K562 (cell line): ENCODE measurements around the gene LCE7A. TPM values are rescaled to one million over a fixed set of nuclear protein-coding genes. Genes with fewer than 3 reads are reported as not detected.

Experiments
- ATAC-seq: fragments of 200-7000 bp; cut with Tn5 transposase; 3 replicates; pipeline ENCODE4 v1.9.1; 2020; ENCODE audit warnings: moderate library complexity
- BruUV-seq: library from RNA; stranded (reverse); fragments of 400-500 nt; replicated peaks from 2 replicates; lab custom pipeline; 2021; lab: Mats Ljungman, UMichigan
- CTCF ChIA-PET: fragments of 300-600 bp; formaldehyde crosslinking; extraction: SDS; loops from one replicate; lab custom pipeline; 2021; ENCODE audit warnings: low intra/inter-chr PET ratio; lab: Yijun Ruan, JAX
- POLR2A ChIA-PET: fragments of 300-600, 350-650 bp; sonication (Branson Sonifier 250); formaldehyde crosslinking; extraction: SDS; loops from one replicate; lab custom pipeline; 2021; ENCODE audit warnings: antibody characterized with exemption, inconsistent platforms; lab: Yijun Ruan, JAX
- DNase-seq, 4 experiments: peaks; one replicate each; pipeline versions ENCODE4 v3.0.0 to v3.0.0-alpha.2; 2011 to 2018; ENCODE audit warnings: low spot score in 3 of 4, mixed read lengths in 3 of 4; ENCODE audit errors: extremely low read depth in 1 of 4
- FAIRE-seq: peaks from 2 replicates; lab custom pipeline; 2011; peaks lifted over from hg19 to GRCh38; lab: Jason Lieb, UNC
- H2AFZ ChIP-seq: 2 replicates; pipeline ENCODE4 v1.6.0; 2011; ENCODE audit warnings: low read depth, low read length, control low read depth, inconsistent platforms
- H3K27ac ChIP-seq: fragments of 200-600 bp; 3 replicates; pipeline ENCODE4 v1.8.0; 2011; ENCODE audit warnings: low read depth, mild to moderate bottlenecking, control low read depth, inconsistent platforms, low read length, moderate library complexity, mixed read lengths; ENCODE audit errors: extremely low read depth
- H3K27me3 ChIP-seq, 2 experiments: fragments of 300-600 bp in 1 of 2; 2 replicates in 1 of 2; 3 replicates in 1 of 2; pipeline versions ENCODE4 v1.6.0 to v1.8.0; 2011; ENCODE audit warnings: inconsistent platforms in 2 of 2, low read length in 2 of 2, mild to moderate bottlenecking in 1 of 2, mixed read lengths in 1 of 2, moderate library complexity in 1 of 2; ENCODE audit not compliant: control insufficient read depth in 2 of 2, insufficient read depth in 2 of 2
- H3K36me3 ChIP-seq: fragments of 300-600 bp; 3 replicates; pipeline ENCODE4 v1.8.0; 2011; ENCODE audit warnings: mild to moderate bottlenecking, low read length, inconsistent platforms; ENCODE audit not compliant: control insufficient read depth, insufficient read depth
- H3K4me1 ChIP-seq, 2 experiments: fragments of 200-600 bp in 1 of 2; replicated peaks in 1 of 2; 2 replicates in 1 of 2; 3 replicates in 1 of 2; pipeline versions ENCODE4 v1.5.1 to v1.8.0; 2011; ENCODE audit warnings: inconsistent platforms in 2 of 2, low read length in 2 of 2, mild to moderate bottlenecking in 1 of 2, mixed read lengths in 1 of 2, moderate library complexity in 1 of 2; ENCODE audit not compliant: control insufficient read depth in 2 of 2, insufficient read depth in 2 of 2
- H3K4me2 ChIP-seq: 2 replicates; pipeline ENCODE4 v1.6.1; 2011; ENCODE audit warnings: low read length, control low read depth, inconsistent platforms, mixed read lengths; ENCODE audit not compliant: insufficient read depth
- H3K4me3 ChIP-seq: fragments of 200-600 bp; sonication (generic), shearing (Covaris generic); 2 replicates; pipeline ENCODE4 v1.5.1; 2016; ENCODE audit warnings: control low read depth, inconsistent platforms
- H3K79me2 ChIP-seq: fragments of 200-600 bp; 3 replicates; pipeline ENCODE4 v1.8.0; 2011; ENCODE audit warnings: low read length, inconsistent platforms; ENCODE audit not compliant: control insufficient read depth, insufficient read depth
- H3K9ac ChIP-seq, 2 experiments: 2 replicates each; pipeline versions ENCODE4 v1.6.0 to v1.6.1; 2011; ENCODE audit warnings: low read depth in 2 of 2, low read length in 2 of 2, control low read depth in 1 of 2, inconsistent platforms in 1 of 2, mild to moderate bottlenecking in 1 of 2, mixed read lengths in 1 of 2; ENCODE audit not compliant: insufficient read depth in 1 of 2
- H3K9me1 ChIP-seq: one replicate; pipeline ENCODE4 v1.6.0; 2011; ENCODE audit warnings: inconsistent platforms, mild to moderate bottlenecking, low read length, moderate library complexity; ENCODE audit not compliant: control insufficient read depth, insufficient read depth
- H3K9me3 ChIP-seq: replicated peaks from 2 replicates; pipeline ENCODE4 v1.5.1; 2011; ENCODE audit warnings: low read depth, low read length, inconsistent platforms; ENCODE audit not compliant: control insufficient read depth, insufficient read depth
- H4K20me1 ChIP-seq: replicated peaks from 2 replicates; pipeline ENCODE4 v1.6.1; 2011; ENCODE audit warnings: low read length, inconsistent platforms, mixed read lengths; ENCODE audit not compliant: control insufficient read depth, insufficient read depth
- HOXB6 ChIP-seq: fragments of 250-450 bp; sonication (Bioruptor Pico); IDR thresholded peaks from 2 replicates; pipeline ENCODE4 v1.5.1; 2022; ENCODE audit warnings: mild to moderate bottlenecking, borderline replicate concordance
- HSF4 ChIP-seq: fragments of 250-450 bp; sonication (Bioruptor Pico); IDR thresholded peaks from 2 replicates; pipeline ENCODE4 v2.1.2; 2022; ENCODE audit warnings: mild to moderate bottlenecking, moderate library complexity, borderline replicate concordance
- NCOA4 ChIP-seq: fragments of 450-650 bp; IDR thresholded peaks from 2 replicates; pipeline ENCODE4 v1.6.1; 2018; ENCODE audit warnings: mild to moderate bottlenecking; ENCODE audit not compliant: partially characterized antibody
- RBM15 ChIP-seq: fragments of 200-400 bp; formaldehyde crosslinking; IDR thresholded peaks from 2 replicates; pipeline ENCODE4 v1.6.1; 2018; ENCODE audit warnings: mild to moderate bottlenecking, low read length, moderate library complexity; ENCODE audit not compliant: insufficient read depth
- TAF7 ChIP-seq: fragments of 450-650 bp; IDR thresholded peaks from 2 replicates; pipeline ENCODE4 v1.6.1; 2016; ENCODE audit warnings: missing genetic modification characterization, missing compliant biosample characterization
- ZNF41 ChIP-seq: fragments of 250-450 bp; sonication (Bioruptor Pico); conservative IDR thresholded peaks from 2 replicates; pipeline ENCODE4 v1.4.0; 2020; ENCODE audit warnings: mild to moderate bottlenecking
- in situ Hi-C: fragments of 300-500 bp; cut with MboI; formaldehyde crosslinking; loops from 4 replicates; pipeline ENCODE4 v1.15.0; 2018; ENCODE audit warnings: inconsistent platforms, mixed read lengths
- intact Hi-C: fragments of 100-400 bp; cut with micrococcal nuclease; formaldehyde crosslinking; loops from 2 replicates; pipeline ENCODE4 v1.14.2; 2022
- polyA plus RNA-seq, 8 experiments: library from polyadenylated mRNA; depleted of rRNA in 4 of 8; stranded (reverse) in 5 of 8; unstranded in 3 of 8; fragments of >200 nt; fragmentation: Nextera tagmentation in 2 of 8; fragmentation: Illumina TruSeq in 1 of 8; extraction: Ambion mirVana in 2 of 8; extraction: Trizol in 1 of 8; gene quantifications; 2 replicates each; pipeline versions ENCODE4 v1.2.1 to v1.2.3, GENCODE V29; 2011 to 2014; ENCODE audit warnings: inconsistent platforms in 1 of 8, missing spikeins in 1 of 8
- total RNA-seq, 7 experiments: library from RNA; depleted of rRNA in 6 of 7; stranded (reverse); fragments of >200 nt in 6 of 7; fragmentation: Illumina TruSeq in 2 of 7; extraction: Trizol in 2 of 7; gene quantifications; 2 replicates each; pipeline versions ENCODE4 v1.2.1 to v1.2.3, GENCODE V29; 2011 to 2021; ENCODE audit warnings: low replicate concordance in 1 of 7
- TF ChIP-seq, protein P1 (sequence below): sonication (generic); formaldehyde crosslinking; IDR thresholded peaks from 2 replicates; pipeline ENCODE4 v1.8.0; 2022; ENCODE audit warnings: mild to moderate bottlenecking, missing genetic modification reagents
- TF ChIP-seq, protein P2 (sequence below): fragments of 250-450 bp; sonication (Bioruptor Pico); IDR thresholded peaks from 2 replicates; pipeline ENCODE4 v1.4.0; 2020
- TF ChIP-seq, protein P3 (sequence below): sonication (generic); formaldehyde crosslinking; IDR thresholded peaks from 2 replicates; pipeline ENCODE4 v1.8.0; 2022; ENCODE audit warnings: missing genetic modification reagents, mild to moderate bottlenecking, borderline replicate concordance

The LCE7A gene
- total and polyA plus RNA-seq, 9 of the 15 experiments (the other 6 are each of a cell fraction or from before 2014, with no cell fraction given): not detected

- Histone ChIP-seq H3K9me1 (no peaks in the 10 kb centered on the region), H3K79me2 (no peaks in the 10 kb centered on the region), H3K27me3 (peaks cover 0 to 16% of the 10 kb centered on the region in 2 experiments; a peak in 1 of 5 replicates), H2AFZ (no peak overlapping the region), H3K4me3 (no peak overlapping the region), H4K20me1 (no peaks in the 10 kb centered on the region)
- TF ChIP-seq, protein P1, sequence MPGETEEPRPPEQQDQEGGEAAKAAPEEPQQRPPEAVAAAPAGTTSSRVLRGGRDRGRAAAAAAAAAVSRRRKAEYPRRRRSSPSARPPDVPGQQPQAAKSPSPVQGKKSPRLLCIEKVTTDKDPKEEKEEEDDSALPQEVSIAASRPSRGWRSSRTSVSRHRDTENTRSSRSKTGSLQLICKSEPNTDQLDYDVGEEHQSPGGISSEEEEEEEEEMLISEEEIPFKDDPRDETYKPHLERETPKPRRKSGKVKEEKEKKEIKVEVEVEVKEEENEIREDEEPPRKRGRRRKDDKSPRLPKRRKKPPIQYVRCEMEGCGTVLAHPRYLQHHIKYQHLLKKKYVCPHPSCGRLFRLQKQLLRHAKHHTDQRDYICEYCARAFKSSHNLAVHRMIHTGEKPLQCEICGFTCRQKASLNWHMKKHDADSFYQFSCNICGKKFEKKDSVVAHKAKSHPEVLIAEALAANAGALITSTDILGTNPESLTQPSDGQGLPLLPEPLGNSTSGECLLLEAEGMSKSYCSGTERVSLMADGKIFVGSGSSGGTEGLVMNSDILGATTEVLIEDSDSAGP (CRISPR knock-in tag): no peak
- no peak for TF ChIP-seq TAF7 (tag)
- no peak for TF ChIP-seq RBM15
- no peak for TF ChIP-seq HOXB6 (CRISPR knock-in tag)
- TF ChIP-seq HSF4: no peak
- TF ChIP-seq, protein P2, sequence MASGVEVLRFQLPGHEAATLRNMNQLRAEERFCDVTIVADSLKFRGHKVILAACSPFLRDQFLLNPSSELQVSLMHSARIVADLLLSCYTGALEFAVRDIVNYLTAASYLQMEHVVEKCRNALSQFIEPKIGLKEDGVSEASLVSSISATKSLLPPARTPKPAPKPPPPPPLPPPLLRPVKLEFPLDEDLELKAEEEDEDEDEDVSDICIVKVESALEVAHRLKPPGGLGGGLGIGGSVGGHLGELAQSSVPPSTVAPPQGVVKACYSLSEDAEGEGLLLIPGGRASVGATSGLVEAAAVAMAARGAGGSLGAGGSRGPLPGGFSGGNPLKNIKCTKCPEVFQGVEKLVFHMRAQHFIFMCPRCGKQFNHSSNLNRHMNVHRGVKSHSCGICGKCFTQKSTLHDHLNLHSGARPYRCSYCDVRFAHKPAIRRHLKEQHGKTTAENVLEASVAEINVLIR: no peak
- TF ChIP-seq ZNF41 (CRISPR knock-in tag): no peak
- no peak for TF ChIP-seq NCOA4
- TF ChIP-seq, protein P3, sequence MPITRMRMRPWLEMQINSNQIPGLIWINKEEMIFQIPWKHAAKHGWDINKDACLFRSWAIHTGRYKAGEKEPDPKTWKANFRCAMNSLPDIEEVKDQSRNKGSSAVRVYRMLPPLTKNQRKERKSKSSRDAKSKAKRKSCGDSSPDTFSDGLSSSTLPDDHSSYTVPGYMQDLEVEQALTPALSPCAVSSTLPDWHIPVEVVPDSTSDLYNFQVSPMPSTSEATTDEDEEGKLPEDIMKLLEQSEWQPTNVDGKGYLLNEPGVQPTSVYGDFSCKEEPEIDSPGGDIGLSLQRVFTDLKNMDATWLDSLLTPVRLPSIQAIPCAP: no peak
- TF ChIP-seq, all 486 proteins: peak for 0
- Histone ChIP-seq H3K9ac (no peak overlapping the region), H3K4me1 (no peaks in the 10 kb centered on the region), H3K36me3 (no peaks in the 10 kb centered on the region), H3K9me3 (no peaks in the 10 kb centered on the region), H3K27ac (no peak overlapping the region), H3K4me2 (no peak overlapping the region)
- FAIRE-seq (no peak), DNase-seq (no peak), ATAC-seq (no peak)
- ChIA-PET POLR2A (no interaction called here), CTCF (no interaction called here)
- BruUV-seq: no TSS peak
- intact Hi-C loops (no loop called here), in situ Hi-C loops (no loop called here)
Observed at GRCh38 chr1:152884085-152884484, 24.3 kb downstream of the LCE7A start.
